Muscle of leg (tissue), 11 donors: Measurements from ENCODE around the gene CCNT1. TPM values are rescaled to one million over a fixed set of nuclear protein-coding genes. Genes with fewer than 3 reads are reported as not detected.
"Not testable (repeated sequence)": the region's sequence is repeated elsewhere in the genome, so short reads cannot be mapped to it uniquely, and the experiment has no call there.

Experiments
- DNase-seq: peaks from one replicate; pipeline ENCODE4 v3.0.0; 2013
- H3K27ac ChIP-seq: one replicate; pipeline ENCODE4 v1.5.1; 2013; ENCODE audit warnings: mild to moderate bottlenecking, low read length, control low read depth
- H3K27me3 ChIP-seq: one replicate; pipeline ENCODE4 v1.6.1; 2013; ENCODE audit warnings: low read length; ENCODE audit not compliant: control insufficient read depth, insufficient read depth
- H3K36me3 ChIP-seq: one replicate; pipeline ENCODE4 v1.6.1; 2013; ENCODE audit warnings: low read length; ENCODE audit not compliant: control insufficient read depth, insufficient read depth
- H3K4me1 ChIP-seq: one replicate; pipeline ENCODE4 v1.6.1; 2013; ENCODE audit warnings: low read length; ENCODE audit not compliant: control insufficient read depth, insufficient read depth
- H3K4me3 ChIP-seq: one replicate; pipeline ENCODE4 v1.5.1; 2013; ENCODE audit warnings: low read length, control low read depth
- H3K9me3 ChIP-seq: replicated peaks from 2 replicates; pipeline ENCODE4 v1.6.1; 2013; ENCODE audit warnings: low read depth, low read length; ENCODE audit not compliant: control insufficient read depth
- WGBS: methylation state at CpG from one replicate; pipeline ENCODE4 v1.1.5; 2013; ENCODE audit warnings: missing lambda C conversion rate; ENCODE audit not compliant: insufficient coverage; 5-methylcytosine and 5-hydroxymethylcytosine counted together
- polyA plus RNA-seq, 8 donors: library from polyadenylated mRNA; unstranded; fragments of 120-200 nt; gene quantifications; one replicate each; pipeline versions ENCODE4 v1.2.1 to v1.2.3, GENCODE V29; 2013; ENCODE audit warnings: inconsistent platforms in 1 of 8, low replicate concordance in 1 of 8; ENCODE audit not compliant: insufficient read length in 8 of 8, insufficient read depth in 1 of 8
- total RNA-seq: library from RNA; stranded (reverse); fragments of 120-200 nt; gene quantifications from one replicate; pipeline ENCODE4 v1.2.4, GENCODE V29; 2013

Gene CCNT1
- total and polyA plus RNA-seq, 9 donors: 13.3 to 19.6 (median 16.4) TPM

DNA sequence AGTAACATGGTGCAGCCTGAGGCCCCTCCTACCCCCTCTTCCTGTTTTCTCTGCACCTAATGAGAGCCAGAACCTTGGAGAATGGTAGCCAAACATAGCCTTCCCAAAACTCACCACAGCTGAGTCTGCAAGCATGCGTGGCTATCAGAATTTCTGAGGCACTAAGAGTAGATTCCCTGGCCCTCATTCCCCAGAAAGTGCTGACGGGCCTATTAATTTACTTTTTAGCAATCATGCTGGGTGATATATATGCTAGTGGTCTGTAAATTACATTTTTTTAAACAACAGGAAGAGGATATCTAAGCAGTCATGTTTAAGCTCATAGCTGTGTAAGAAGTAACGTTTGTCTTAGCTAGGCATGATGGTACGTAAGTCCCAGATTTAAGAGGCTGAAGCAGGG lies 64.8 kb downstream of the CCNT1 start:
- Histone ChIP-seq H3K4me1 (no peaks in the 10 kb centered on the region), H3K36me3 (peaks cover 35% of the 10 kb centered on the region), H3K27ac (no peak overlapping the region), H3K27me3 (no peaks in the 10 kb centered on the region), H3K9me3 (no peaks in the 10 kb centered on the region), H3K4me3 (no peak overlapping the region)
- no CpG with 5 or more reads among the region's 4 CpGs for WGBS
- DNase-seq: no peak

DNA sequence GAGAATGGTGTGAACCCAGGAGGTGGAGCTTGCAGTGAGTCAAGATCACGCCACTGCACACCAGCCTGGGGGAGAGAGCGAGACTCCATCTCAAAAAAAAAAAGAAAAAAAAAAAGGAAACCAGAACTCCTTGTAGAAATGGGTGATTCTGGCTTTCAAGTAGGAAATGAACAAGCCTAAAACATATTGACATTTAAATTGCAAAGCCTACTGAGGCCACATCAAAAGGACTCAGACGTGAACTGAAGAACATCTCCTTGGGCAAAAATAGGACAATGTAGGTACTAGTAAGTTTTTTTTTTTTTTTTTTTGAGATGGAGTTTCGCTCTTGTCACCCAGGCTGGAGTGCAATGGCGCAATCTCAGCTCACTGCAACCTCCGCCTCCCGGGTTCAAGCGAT lies 71.2 kb downstream of the CCNT1 start:
- not testable (repeated sequence) for H3K27ac ChIP-seq, H3K27me3 ChIP-seq, H3K4me3 ChIP-seq, DNase-seq, H3K9me3 ChIP-seq, H3K4me1 ChIP-seq, H3K36me3 ChIP-seq
- no CpG with 5 or more reads among the region's 8 CpGs for WGBS

DNA sequence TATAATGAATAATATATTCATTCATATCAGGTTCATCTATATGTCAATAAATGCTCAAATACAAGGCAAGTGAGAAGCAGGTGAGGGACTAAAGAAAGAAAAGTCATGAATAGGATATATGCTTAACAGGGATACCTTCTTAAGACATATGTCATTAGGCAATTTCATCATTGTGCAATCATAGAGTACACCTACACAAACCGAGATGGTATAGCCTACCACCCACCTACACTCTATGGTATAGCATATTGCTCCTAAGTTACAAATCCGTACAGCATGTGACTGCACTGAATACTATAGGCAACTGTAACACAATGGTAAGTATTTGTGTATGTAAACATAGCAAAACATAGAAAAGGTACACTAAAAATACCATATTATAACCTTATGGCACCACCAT lies 73.5 kb downstream of the CCNT1 start:
- DNase-seq: no peak
- Histone ChIP-seq H3K4me1 (no peaks in the 10 kb centered on the region), H3K36me3 (peaks cover 2% of the 10 kb centered on the region), H3K4me3 (no peak overlapping the region), H3K27ac (no peak overlapping the region), H3K9me3 (peaks cover 8% of the 10 kb centered on the region), H3K27me3 (no peaks in the 10 kb centered on the region)
- WGBS: no CpG with 5 or more reads among the region's 2 CpGs

DNA sequence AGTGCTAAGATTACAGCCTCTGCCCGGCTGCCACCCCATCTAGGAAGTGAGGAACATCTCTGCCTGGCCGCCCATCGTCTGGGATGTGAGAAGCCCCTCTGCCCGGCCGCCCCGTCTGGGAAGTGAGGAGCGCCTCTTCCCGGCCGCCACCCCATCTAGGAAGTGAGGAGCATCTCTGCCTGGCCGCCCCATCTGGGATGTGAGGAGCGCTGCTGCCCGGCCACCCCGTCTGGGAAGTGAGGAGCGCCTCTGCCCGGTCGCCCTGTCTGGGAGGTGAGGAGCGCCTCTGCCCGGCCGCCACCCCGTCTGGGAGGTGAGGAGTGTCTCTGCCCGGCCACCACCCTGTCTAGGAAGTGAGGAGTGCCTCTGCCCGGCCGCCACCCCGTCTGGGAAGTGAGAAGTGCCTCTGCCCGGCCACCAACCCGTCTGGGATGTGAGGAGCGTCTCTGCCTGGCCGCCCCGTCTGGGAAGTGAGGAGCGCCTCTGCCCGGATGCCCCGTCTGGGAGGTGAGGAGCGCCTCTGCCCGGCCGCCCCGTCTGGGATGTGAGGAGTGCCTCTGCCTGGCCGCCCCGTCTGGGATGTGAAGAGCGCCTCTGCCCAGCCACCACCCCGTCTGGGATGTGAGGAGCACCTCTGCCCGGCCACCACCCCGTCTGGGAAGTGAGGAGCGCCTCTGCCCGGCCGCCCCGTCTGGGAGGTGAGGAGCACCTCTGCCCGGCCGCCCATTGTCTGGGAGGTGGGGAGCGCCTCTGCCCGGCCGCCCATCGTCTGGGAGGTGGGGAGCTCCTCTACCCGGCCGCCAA lies 74.6 kb downstream of the CCNT1 start:
- not testable (repeated sequence) for H3K4me1 ChIP-seq, H3K9me3 ChIP-seq, H3K27me3 ChIP-seq, H3K36me3 ChIP-seq, H3K27ac ChIP-seq, DNase-seq, H3K4me3 ChIP-seq
- WGBS: 97% methylated on average over 47 of the region's 54 CpGs

DNA sequence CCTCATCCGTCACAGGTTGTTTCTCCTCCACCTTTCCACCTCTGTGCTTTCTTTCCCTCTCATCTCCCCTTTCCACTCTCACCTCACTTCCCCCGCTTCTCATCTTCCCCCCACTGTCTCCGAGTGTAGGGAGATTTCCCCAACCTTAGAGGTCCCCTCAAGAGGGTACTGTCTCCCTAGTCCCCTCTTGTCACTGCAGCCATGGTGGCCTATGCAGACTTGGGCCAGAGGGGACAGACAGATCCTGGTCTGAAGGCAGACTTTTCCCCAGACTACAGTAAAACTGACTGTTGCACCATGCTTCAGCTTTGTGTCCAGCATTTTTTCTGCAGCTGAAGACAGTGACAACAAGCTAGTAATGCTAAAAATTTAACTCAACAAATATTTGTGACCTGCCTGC lies 75.7 kb downstream of the CCNT1 start:
- no peak for DNase-seq
- H3K36me3 ChIP-seq: no peaks in the 10 kb centered on the region
- peaks cover 8% of the 10 kb centered on the region for H3K9me3 ChIP-seq
- no peaks in the 10 kb centered on the region for H3K27me3 ChIP-seq
- no peaks in the 10 kb centered on the region for H3K4me1 ChIP-seq
- 78% methylated on average over 3 of the region's 3 CpGs for WGBS
- no peak overlapping the region for H3K27ac ChIP-seq
- H3K4me3 ChIP-seq: no peak overlapping the region

DNA sequence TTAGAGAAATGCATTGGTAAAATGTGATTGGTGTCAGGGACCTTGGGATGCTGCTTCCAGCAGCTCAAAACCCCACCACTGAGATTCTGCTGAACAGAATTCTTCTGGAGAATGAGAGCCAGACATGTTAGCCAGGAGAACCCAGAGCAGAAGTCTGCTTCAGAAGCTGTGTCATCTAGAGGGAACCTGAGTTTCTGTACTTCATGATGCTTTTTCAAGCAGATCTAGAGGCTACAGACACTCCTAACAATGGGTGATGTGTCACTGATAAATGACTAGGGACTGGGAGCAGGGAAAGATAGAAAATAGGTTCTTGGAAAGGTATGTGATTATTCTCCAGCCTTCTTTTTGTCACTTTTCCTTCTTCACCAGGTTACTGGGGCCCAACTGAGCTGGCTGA lies 76.1 kb downstream of the CCNT1 start:
- Histone ChIP-seq H3K27ac (no peak overlapping the region), H3K9me3 (peaks cover 8% of the 10 kb centered on the region)
- DNase-seq: no peak

More for the DNA sequence above, 76.1 kb downstream of the CCNT1 start:
- Histone ChIP-seq H3K36me3 (no peaks in the 10 kb centered on the region), H3K4me3 (no peak overlapping the region), H3K4me1 (no peaks in the 10 kb centered on the region), H3K27me3 (no peaks in the 10 kb centered on the region)

Other genes with a start within 250 kb of the CCNT1 start
- gene ANP32D, start 244.1 kb downstream of the CCNT1 start, total RNA-seq: not detected
- under 1 TPM in 1 of 8 donors, not detected in 7; 0.15 TPM for gene ANP32D, start 244.1 kb downstream of the CCNT1 start, polyA plus RNA-seq
- 0.31 TPM for gene C12orf54, start 234.2 kb downstream of the CCNT1 start, total RNA-seq
- gene C12orf54, start 234.2 kb downstream of the CCNT1 start, polyA plus RNA-seq: under 1 TPM in 7 of 8 donors, not detected in 1; 0.25 to 0.68 (median 0.38) TPM
- not detected for gene OR8S1, start 191.1 kb downstream of the CCNT1 start, total RNA-seq
- gene OR8S1, start 191.1 kb downstream of the CCNT1 start, polyA plus RNA-seq: not detected
- gene LALBA, start 146.7 kb downstream of the CCNT1 start, total RNA-seq: not detected
- gene LALBA, start 146.7 kb downstream of the CCNT1 start, polyA plus RNA-seq: not detected
- 36.6 TPM for gene KANSL2, start 34.5 kb downstream of the CCNT1 start, total RNA-seq
- 10 to 100 TPM; 26.1 to 32.2 (median 29.7) TPM for gene KANSL2, start 34.5 kb downstream of the CCNT1 start, polyA plus RNA-seq
- gene ADCY6, start 72.4 kb upstream of the CCNT1 start, total RNA-seq: 25.6 TPM
- 10 to 100 TPM; 30.3 to 46.0 (median 38.3) TPM for gene ADCY6, start 72.4 kb upstream of the CCNT1 start, polyA plus RNA-seq
- gene CACNB3, start 101.8 kb upstream of the CCNT1 start, total RNA-seq: 10.6 TPM
- 10 to 100 TPM; 15.2 to 30.8 (median 20.2) TPM for gene CACNB3, start 101.8 kb upstream of the CCNT1 start, polyA plus RNA-seq
- 58.8 TPM for gene DDX23, start 135.5 kb upstream of the CCNT1 start, total RNA-seq
- 10 to 100 TPM; 52.9 to 75.1 (median 65.1) TPM for gene DDX23, start 135.5 kb upstream of the CCNT1 start, polyA plus RNA-seq
- gene RND1, start 149.2 kb upstream of the CCNT1 start, total RNA-seq: 0.22 TPM
- gene RND1, start 149.2 kb upstream of the CCNT1 start, polyA plus RNA-seq: under 1 TPM; 0.23 to 0.74 (median 0.54) TPM
- 18.6 TPM for gene FKBP11, start 208.8 kb upstream of the CCNT1 start, total RNA-seq
- gene FKBP11, start 208.8 kb upstream of the CCNT1 start, polyA plus RNA-seq: 10 to 100 TPM; 18.3 to 37.3 (median 24.8) TPM
- gene ARF3, start 240.8 kb upstream of the CCNT1 start, total RNA-seq: 19.9 TPM
- gene ARF3, start 240.8 kb upstream of the CCNT1 start, polyA plus RNA-seq: 10 to 100 TPM; 40.8 to 63.3 (median 51.4) TPM